Right atrium auricular region (tissue), 2 donors: ENCODE results near the gene MET. TPM values are rescaled to one million over a fixed set of nuclear protein-coding genes. Genes with fewer than 3 reads are reported as not detected.

Experiments
- DNase-seq: peaks from one replicate; pipeline ENCODE4 v3.0.0-alpha.2; 2019; ENCODE audit warnings: low spot score
- H3K27ac ChIP-seq, 2 donors: fragments of 200-600 bp; sonication (generic); 1 replicate in 1 of 2; 2 replicates in 1 of 2; pipeline ENCODE4 v1.5.1; 2016 to 2019
- H3K27me3 ChIP-seq, 2 donors: fragments of 200-600 bp; sonication (generic); one replicate each; pipeline versions ENCODE4 v1.5.1 to v1.6.0; 2017 to 2019
- H3K36me3 ChIP-seq: fragments of 200-600 bp; sonication (generic); one replicate; pipeline ENCODE4 v1.5.1; 2016
- H3K4me1 ChIP-seq, 2 donors: fragments of 200-600 bp; sonication (generic); one replicate each; pipeline versions ENCODE4 v1.5.1 to v1.6.0; 2017 to 2019
- H3K4me3 ChIP-seq, 2 donors: fragments of 200-600 bp; sonication (generic); 1 replicate in 1 of 2; 2 replicates in 1 of 2; pipeline ENCODE4 v1.5.1; 2017 to 2019; ENCODE audit warnings: mild to moderate bottlenecking in 1 of 2, moderate library complexity in 1 of 2
- H3K9me3 ChIP-seq, 2 donors: fragments of 200-600 bp; sonication (generic); one replicate each; pipeline ENCODE4 v1.5.1; 2019
- total RNA-seq, 2 donors: library from RNA; depleted of rRNA; stranded (reverse); fragments of >200 nt; gene quantifications; one replicate each; pipeline ENCODE4 v1.1.0, GENCODE V29; 2016
- TF ChIP-seq, protein P1 (sequence below), 2 donors: fragments of 200-600 bp; sonication (generic); IDR thresholded peaks; one replicate each; pipeline ENCODE4 v1.5.1; 2019; ENCODE audit warnings: antibody characterized with exemption in 2 of 2

The MET gene
- total RNA-seq, 2 donors from 2014 or later: 16.1 to 17.5 TPM

DNA sequence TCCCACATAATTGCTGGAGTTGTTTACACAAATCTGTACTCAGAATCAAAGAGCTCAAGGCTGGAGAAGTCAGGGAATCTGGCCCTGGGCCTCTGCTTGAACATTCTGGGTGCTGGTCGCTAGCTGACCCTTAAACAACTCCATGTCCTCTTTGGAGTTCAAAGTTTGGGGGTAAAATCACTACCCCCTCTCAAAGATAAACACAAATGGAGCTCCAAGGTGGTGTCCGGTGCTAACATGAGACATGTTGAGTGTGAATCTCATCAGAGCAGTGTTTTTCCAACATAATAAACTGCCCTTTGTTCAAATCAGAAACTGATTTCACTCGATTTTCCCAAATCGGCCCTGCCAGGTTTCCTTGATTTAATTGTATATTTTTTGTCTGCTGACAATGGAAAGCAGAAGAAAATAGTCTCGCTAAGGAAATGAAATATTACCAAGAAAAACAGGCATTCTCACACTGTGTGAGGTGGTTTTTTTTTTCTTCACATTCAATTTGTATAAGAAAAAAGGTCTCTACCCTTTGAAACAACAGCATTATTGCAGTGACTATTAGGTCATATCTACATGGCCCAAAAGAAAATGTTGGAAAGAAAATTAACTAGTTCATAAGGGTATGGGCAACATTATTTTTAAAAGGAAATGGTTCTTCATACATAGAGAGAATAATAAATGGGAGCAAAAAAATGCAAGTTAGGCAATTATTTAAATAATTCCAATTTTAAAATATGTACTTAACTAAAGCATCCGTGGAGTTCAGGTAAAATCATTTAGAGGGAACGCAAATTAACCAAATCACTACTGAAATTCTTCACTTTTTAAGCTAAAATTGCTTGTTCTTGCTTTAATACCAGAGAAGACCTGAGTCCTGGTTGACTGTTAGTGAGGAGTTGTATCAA, 134.3 kb downstream of the MET start:
- Histone ChIP-seq H3K27me3 (no peaks in the 10 kb centered on the region), H3K36me3 (no peaks in the 10 kb centered on the region), H3K9me3 (no peaks in the 10 kb centered on the region), H3K4me3 (no peak overlapping the region), H3K4me1 (peaks cover 0 to 5% of the 10 kb centered on the region in 2 donors), H3K27ac (peak overlapping the region; percentile 68 to 69)
- no peak for DNase-seq
- TF ChIP-seq, protein P1, sequence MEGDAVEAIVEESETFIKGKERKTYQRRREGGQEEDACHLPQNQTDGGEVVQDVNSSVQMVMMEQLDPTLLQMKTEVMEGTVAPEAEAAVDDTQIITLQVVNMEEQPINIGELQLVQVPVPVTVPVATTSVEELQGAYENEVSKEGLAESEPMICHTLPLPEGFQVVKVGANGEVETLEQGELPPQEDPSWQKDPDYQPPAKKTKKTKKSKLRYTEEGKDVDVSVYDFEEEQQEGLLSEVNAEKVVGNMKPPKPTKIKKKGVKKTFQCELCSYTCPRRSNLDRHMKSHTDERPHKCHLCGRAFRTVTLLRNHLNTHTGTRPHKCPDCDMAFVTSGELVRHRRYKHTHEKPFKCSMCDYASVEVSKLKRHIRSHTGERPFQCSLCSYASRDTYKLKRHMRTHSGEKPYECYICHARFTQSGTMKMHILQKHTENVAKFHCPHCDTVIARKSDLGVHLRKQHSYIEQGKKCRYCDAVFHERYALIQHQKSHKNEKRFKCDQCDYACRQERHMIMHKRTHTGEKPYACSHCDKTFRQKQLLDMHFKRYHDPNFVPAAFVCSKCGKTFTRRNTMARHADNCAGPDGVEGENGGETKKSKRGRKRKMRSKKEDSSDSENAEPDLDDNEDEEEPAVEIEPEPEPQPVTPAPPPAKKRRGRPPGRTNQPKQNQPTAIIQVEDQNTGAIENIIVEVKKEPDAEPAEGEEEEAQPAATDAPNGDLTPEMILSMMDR (IDR thresholded peaks at IDR 0.05): no peak

DNA sequence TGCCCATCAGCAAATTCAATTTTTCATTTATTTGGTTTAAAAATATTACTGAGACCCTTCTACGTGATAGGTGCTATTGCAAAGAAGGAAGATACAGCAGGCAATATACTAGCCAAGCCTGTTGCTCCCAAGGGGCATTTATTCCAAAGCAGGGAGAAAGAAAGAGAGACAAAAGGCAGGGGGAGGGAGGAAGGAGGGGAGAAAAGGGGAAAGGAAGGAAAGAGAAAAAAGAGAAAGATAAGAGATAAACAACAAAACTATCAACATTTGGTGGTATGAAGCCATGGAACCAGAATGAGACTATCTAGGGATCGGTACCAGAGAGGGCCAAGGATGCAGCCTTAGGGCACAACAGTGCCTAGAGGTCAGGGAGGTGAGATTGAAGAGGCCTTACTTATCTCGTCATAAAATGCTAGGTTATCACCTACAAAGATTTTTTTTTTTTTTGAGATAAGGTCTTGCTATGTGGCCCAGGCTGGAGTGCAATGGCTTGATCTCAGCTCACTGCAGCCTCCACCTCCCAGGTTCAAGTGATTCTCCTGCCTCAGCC, 135.1 kb downstream of the MET start:
- Histone ChIP-seq H3K27ac (no peak overlapping the region), H3K4me3 (no peak overlapping the region), H3K4me1 (peaks cover 0 to 5% of the 10 kb centered on the region in 2 donors), H3K36me3 (no peaks in the 10 kb centered on the region), H3K27me3 (no peaks in the 10 kb centered on the region), H3K9me3 (no peaks in the 10 kb centered on the region)
- no peak for DNase-seq
- TF ChIP-seq, protein P1 (IDR thresholded peaks at IDR 0.05): no peak

DNA sequence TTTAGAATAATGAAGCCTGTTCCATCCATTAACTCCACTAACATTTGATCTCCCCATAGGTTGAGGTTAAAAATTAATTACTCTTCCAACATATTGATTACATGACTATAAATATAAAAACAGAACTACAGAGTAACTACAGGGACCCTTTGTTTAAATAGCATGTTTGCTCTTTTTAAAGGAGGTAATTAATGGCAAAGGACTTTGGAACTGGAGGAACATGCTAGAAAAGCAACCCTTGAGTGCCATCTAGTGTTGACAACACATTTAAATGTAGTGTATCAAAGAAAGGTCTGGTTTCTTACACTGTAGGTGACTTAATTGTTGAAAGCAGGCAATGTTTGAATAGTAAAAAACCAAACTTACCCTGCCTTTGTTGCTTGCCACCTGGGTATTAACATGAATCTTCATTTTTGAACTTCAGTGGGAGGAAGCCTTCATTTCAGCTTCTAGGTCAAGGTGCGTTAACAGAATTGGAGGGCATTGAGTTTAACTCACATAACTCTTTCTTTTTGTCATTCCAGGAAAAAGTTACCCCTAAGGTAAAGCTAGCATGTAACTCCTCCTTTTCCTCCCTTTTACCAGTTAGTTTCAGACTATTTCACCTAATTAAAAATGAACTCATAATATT, 137.8 kb downstream of the MET start:
- no peak overlapping the region for H3K27ac ChIP-seq
- TF ChIP-seq, protein P1 (IDR thresholded peaks at IDR 0.05): peak; percentile 30 to 75
- H3K4me3 ChIP-seq: no peak overlapping the region
- DNase-seq: no peak
- no peaks in the 10 kb centered on the region for H3K27me3 ChIP-seq
- no peaks in the 10 kb centered on the region for H3K36me3 ChIP-seq
- H3K4me1 ChIP-seq: peaks cover 0 to 2% of the 10 kb centered on the region in 2 donors
- H3K9me3 ChIP-seq: no peaks in the 10 kb centered on the region

DNA sequence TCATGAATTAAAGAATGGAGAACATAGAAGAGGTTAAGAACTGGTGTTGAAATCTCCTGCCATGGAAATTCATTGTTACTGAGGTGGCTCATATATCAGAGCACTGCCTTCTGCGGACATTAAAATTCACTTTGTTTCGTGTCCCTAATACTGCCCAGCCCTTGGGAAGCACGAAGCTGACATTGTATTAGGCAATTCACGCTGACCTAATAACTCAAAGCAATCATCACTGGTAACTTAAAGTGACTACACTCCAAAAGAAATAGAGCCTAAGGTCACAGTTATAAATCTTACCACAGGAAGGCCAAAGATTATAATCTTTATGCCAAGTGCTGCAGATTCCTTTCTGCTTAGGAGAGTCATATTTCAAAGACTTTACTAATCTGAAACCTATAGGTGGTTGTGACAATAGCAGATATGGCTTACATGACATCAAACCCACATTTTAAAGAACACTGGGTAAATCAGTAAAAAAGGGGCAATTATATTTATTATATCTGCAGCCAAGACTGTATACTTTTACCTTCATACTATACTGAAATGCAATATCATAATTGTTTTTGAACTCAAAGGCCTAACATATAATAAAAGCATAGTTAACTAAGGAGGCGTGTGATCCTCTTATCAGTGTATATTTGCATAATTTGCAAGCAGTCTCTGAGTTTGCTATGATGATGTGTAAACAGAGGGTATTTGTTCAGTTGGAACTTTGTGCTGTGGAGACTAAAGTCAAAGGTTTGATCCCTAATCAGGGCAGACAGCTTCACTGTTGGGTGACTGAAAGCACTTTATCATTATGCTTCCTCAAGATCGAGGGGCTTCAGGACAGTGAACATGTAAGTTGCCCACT, 138.5 kb downstream of the MET start:
- H3K36me3 ChIP-seq: no peaks in the 10 kb centered on the region
- H3K9me3 ChIP-seq: no peaks in the 10 kb centered on the region
- no peaks in the 10 kb centered on the region for H3K27me3 ChIP-seq
- no peak overlapping the region for H3K27ac ChIP-seq
- no peaks in the 10 kb centered on the region for H3K4me1 ChIP-seq
- DNase-seq: no peak
- TF ChIP-seq, protein P1 (IDR thresholded peaks at IDR 0.05): no peak
- H3K4me3 ChIP-seq: no peak overlapping the region

DNA sequence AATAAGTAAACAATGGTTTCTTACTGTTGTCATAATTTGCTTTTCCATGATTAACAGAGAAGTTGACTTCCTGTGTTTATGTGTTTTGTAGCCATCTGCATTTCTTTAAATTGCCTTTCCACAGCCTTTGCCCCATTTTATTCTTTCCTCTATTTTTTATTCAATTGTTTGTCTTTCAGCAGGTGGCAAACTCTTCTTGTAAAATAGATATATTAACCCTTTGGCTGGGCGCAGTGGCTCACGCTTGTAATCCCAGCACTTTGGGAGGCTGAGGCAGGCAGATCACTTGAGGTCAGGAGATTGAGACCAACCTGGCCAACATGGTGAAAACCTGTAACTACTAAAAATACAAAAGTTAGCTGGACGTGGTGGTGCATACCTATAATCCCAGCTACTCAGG, 139.8 kb downstream of the MET start:
- Histone ChIP-seq H3K27ac (no peak overlapping the region), H3K4me1 (no peaks in the 10 kb centered on the region), H3K9me3 (no peaks in the 10 kb centered on the region), H3K4me3 (no peak overlapping the region), H3K36me3 (no peaks in the 10 kb centered on the region), H3K27me3 (no peaks in the 10 kb centered on the region)
- no peak for DNase-seq
- TF ChIP-seq, protein P1 (IDR thresholded peaks at IDR 0.05): no peak
